H9 (cell line): ENCODE results near the gene LRRC7. TPM values are rescaled to one million over a fixed set of nuclear protein-coding genes. Genes with fewer than 3 reads are reported as not detected.
A peak's percentile ranks its signal among the peaks of the same experiment; 100 is the strongest.

Source experiments
- DNase-seq: peaks from one replicate; pipeline ENCODE4 v3.0.0-alpha.2; 2017
- H2AFZ ChIP-seq: one replicate; pipeline ENCODE4 v1.6.1; 2013; ENCODE audit warnings: mild to moderate bottlenecking, low read length, control low read depth, moderate library complexity
- H2AK5ac ChIP-seq: 2 replicates; pipeline ENCODE4 v1.6.1; 2013; ENCODE audit warnings: low read length, control low read depth, mixed read lengths; ENCODE audit not compliant: insufficient read length
- H2BK120ac ChIP-seq: one replicate; pipeline ENCODE4 v1.6.1; 2013; ENCODE audit warnings: low read depth, mild to moderate bottlenecking, low read length, control low read depth, inconsistent platforms; ENCODE audit not compliant: poor library complexity, severe bottlenecking
- H2BK12ac ChIP-seq: 2 replicates; pipeline ENCODE4 v1.6.1; 2013; ENCODE audit warnings: low read length, control low read depth, mixed read lengths, low read depth; ENCODE audit not compliant: insufficient read length
- H2BK15ac ChIP-seq: 2 replicates; pipeline ENCODE4 v1.6.1; 2013; ENCODE audit warnings: low read depth, low read length, control low read depth
- H2BK20ac ChIP-seq: one replicate; pipeline ENCODE4 v1.6.1; 2013; ENCODE audit warnings: low read depth, mild to moderate bottlenecking, low read length, control low read depth, inconsistent platforms; ENCODE audit not compliant: poor library complexity, severe bottlenecking
- H2BK5ac ChIP-seq: 2 replicates; pipeline ENCODE4 v1.6.1; 2013; ENCODE audit warnings: low read length, control low read depth, mixed read lengths; ENCODE audit not compliant: insufficient read length
- H3K14ac ChIP-seq: 2 replicates; pipeline ENCODE4 v1.6.1; 2013; ENCODE audit warnings: low read length, control low read depth; ENCODE audit not compliant: insufficient read depth
- H3K18ac ChIP-seq: 2 replicates; pipeline ENCODE4 v1.6.1; 2013; ENCODE audit warnings: low read depth, mild to moderate bottlenecking, mixed read lengths, low read length, control low read depth; ENCODE audit not compliant: insufficient read length
- H3K23ac ChIP-seq: 2 replicates; pipeline ENCODE4 v1.6.1; 2013; ENCODE audit warnings: low read length, control low read depth, mixed read lengths, low read depth; ENCODE audit not compliant: insufficient read length
- H3K23me2 ChIP-seq: 2 replicates; pipeline ENCODE4 v1.6.1; 2013; ENCODE audit warnings: low read depth, mild to moderate bottlenecking, mixed read lengths, low read length, control low read depth; ENCODE audit not compliant: insufficient read length, poor library complexity, severe bottlenecking
- H3K27ac ChIP-seq: 2 replicates; pipeline ENCODE4 v1.5.1; 2013; ENCODE audit warnings: low read length, control low read depth, mixed read lengths, low read depth; ENCODE audit not compliant: insufficient read length
- H3K27me3 ChIP-seq: 2 replicates; pipeline ENCODE4 v1.6.1; 2013; ENCODE audit warnings: low read length, control low read depth, inconsistent platforms; ENCODE audit not compliant: insufficient read depth
- H3K4ac ChIP-seq: 2 replicates; pipeline ENCODE4 v1.6.1; 2013; ENCODE audit warnings: low read depth, mild to moderate bottlenecking, control low read depth, inconsistent platforms, low read length, moderate library complexity
- H3K4me1 ChIP-seq: 2 replicates; pipeline ENCODE4 v1.6.1; 2013; ENCODE audit warnings: low read length, control low read depth, inconsistent platforms; ENCODE audit not compliant: insufficient read depth
- H3K4me2 ChIP-seq: 2 replicates; pipeline ENCODE4 v1.6.1; 2013; ENCODE audit warnings: low read length, control low read depth, mixed read lengths; ENCODE audit not compliant: insufficient read length, insufficient read depth
- H3K56ac ChIP-seq: 2 replicates; pipeline ENCODE4 v1.6.1; 2013; ENCODE audit warnings: low read depth, mild to moderate bottlenecking, mixed read lengths, low read length, control low read depth; ENCODE audit not compliant: insufficient read length
- H3K79me1 ChIP-seq: 2 replicates; pipeline ENCODE4 v1.6.1; 2013; ENCODE audit warnings: low read depth, mild to moderate bottlenecking, moderate library complexity, low read length, control low read depth, inconsistent platforms; ENCODE audit not compliant: insufficient read depth, poor library complexity, severe bottlenecking
- H3K79me2 ChIP-seq: 2 replicates; pipeline ENCODE4 v1.6.1; 2013; ENCODE audit warnings: low read length, control low read depth, inconsistent platforms; ENCODE audit not compliant: insufficient read depth
- H3K9ac ChIP-seq: 2 replicates; pipeline ENCODE4 v1.6.1; 2013; ENCODE audit warnings: low read length, control low read depth, mixed read lengths; ENCODE audit not compliant: insufficient read length; ENCODE audit errors: extremely low read depth
- H3K9me3 ChIP-seq: one replicate; pipeline ENCODE4 v1.6.1; 2013; ENCODE audit warnings: low read depth, low read length, inconsistent platforms; ENCODE audit not compliant: control insufficient read depth
- H3T11ph ChIP-seq: one replicate; pipeline ENCODE4 v1.6.1; 2013; ENCODE audit warnings: mild to moderate bottlenecking, low read length, control low read depth, inconsistent platforms
- H4K20me1 ChIP-seq: one replicate; pipeline ENCODE4 v1.6.1; 2013; ENCODE audit not compliant: control insufficient read depth, insufficient read length, insufficient read depth
- H4K5ac ChIP-seq: 2 replicates; pipeline ENCODE4 v1.6.1; 2013; ENCODE audit warnings: low read depth, mild to moderate bottlenecking, mixed read lengths, low read length, control low read depth; ENCODE audit not compliant: insufficient read length
- H4K8ac ChIP-seq: replicated peaks from 2 replicates; pipeline ENCODE4 v1.6.1; 2013; ENCODE audit warnings: low read length, control low read depth, mixed read lengths, low read depth; ENCODE audit not compliant: insufficient read length
- H4K91ac ChIP-seq: 2 replicates; pipeline ENCODE4 v1.6.1; 2013; ENCODE audit warnings: low read depth, mild to moderate bottlenecking, moderate library complexity, mixed read lengths, low read length, control low read depth; ENCODE audit not compliant: insufficient read length
- H3K27ac Mint-ChIP-seq, 3 experiments: 2 replicates in 2 of 3; 3 replicates in 1 of 3; pipeline ENCODE4 v1.8.0; 2020 to 2021; ENCODE audit warnings: mixed read lengths in 3 of 3, mild to moderate bottlenecking in 1 of 3, moderate library complexity in 1 of 3
- H3K27me3 Mint-ChIP-seq: 2 replicates; pipeline ENCODE4 v1.8.0; 2021; ENCODE audit warnings: low read depth, mild to moderate bottlenecking, moderate library complexity, mixed read lengths
- H3K36me3 Mint-ChIP-seq, 3 experiments: 2 replicates in 2 of 3; 3 replicates in 1 of 3; pipeline ENCODE4 v1.8.0; 2020 to 2021; ENCODE audit warnings: low read depth in 3 of 3, mixed read lengths in 3 of 3; ENCODE audit not compliant: insufficient read depth in 1 of 3
- H3K4me1 Mint-ChIP-seq, 2 experiments: 2 replicates each; pipeline ENCODE4 v1.8.0; 2020; ENCODE audit warnings: mixed read lengths in 2 of 2
- H3K4me3 Mint-ChIP-seq, 2 experiments: 2 replicates in 1 of 2; 3 replicates in 1 of 2; pipeline ENCODE4 v1.8.0; 2020 to 2021; ENCODE audit warnings: mild to moderate bottlenecking in 2 of 2, mixed read lengths in 2 of 2, moderate library complexity in 1 of 2
- H3K9me3 Mint-ChIP-seq, 2 experiments: 2 replicates in 1 of 2; 3 replicates in 1 of 2; pipeline ENCODE4 v1.8.0; 2020; ENCODE audit warnings: mild to moderate bottlenecking in 2 of 2, mixed read lengths in 2 of 2, moderate library complexity in 1 of 2
- WGBS: extraction: QIAGEN DNeasy Blood & Tissue Kit; methylation state at CpG from one replicate; pipeline ENCODE4 v1.1.7; 2013; ENCODE audit warnings: missing lambda C conversion rate, low lambda C conversion rate, mixed read lengths; ENCODE audit not compliant: insufficient read length; ENCODE audit errors: extremely low coverage; 5-methylcytosine and 5-hydroxymethylcytosine counted together
- total RNA-seq: library from RNA; stranded (reverse); gene quantifications from 2 replicates; pipeline ENCODE4 v1.2.1, GENCODE V29; 2021
- TF ChIP-seq, protein P1 (sequence below): fragments of 200-600 bp; sonication (generic); conservative IDR thresholded peaks from 3 replicates; pipeline ENCODE4 v1.8.0; 2021; ENCODE audit warnings: antibody characterized with exemption, mild to moderate bottlenecking

Gene LRRC7
- total RNA-seq, 1 experiment from 2014 or later, result not detected

- Histone ChIP-seq H3K18ac (no peak overlapping the region), H3K79me2 (no peaks in the 10 kb centered on the region), H3K27ac (no peak overlapping the region), H3K23ac (no peak overlapping the region), H4K20me1 (no peaks in the 10 kb centered on the region), H2BK12ac (no peak overlapping the region), H2BK5ac (no peak overlapping the region), H4K91ac (no peak overlapping the region), H3K14ac (no peak overlapping the region), H3K9me3 (no peaks in the 10 kb centered on the region), H3K23me2 (no peaks in the 10 kb centered on the region), H4K5ac (no peak overlapping the region), H3K4me1 (no peaks in the 10 kb centered on the region; the same call in 1 of the 2 replicates), H2AK5ac (no peak overlapping the region), H3K4ac (no peak overlapping the region), H2BK20ac (no peak overlapping the region), H3T11ph (no peak overlapping the region), H2BK15ac (no peak overlapping the region), H3K56ac (no peak overlapping the region), H3K27me3 (no peaks in the 10 kb centered on the region), H3K9ac (no peak overlapping the region), H3K79me1 (no peaks in the 10 kb centered on the region), H2BK120ac (no peak overlapping the region), H2AFZ (no peak overlapping the region), H3K4me2 (no peak overlapping the region), H4K8ac (no peak overlapping the region)
- no peak for DNase-seq
- Mint-ChIP-seq H3K27me3 (no peaks in the 10 kb centered on the region), H3K27ac (peak overlapping the region; percentile 11 to 93 (median 56); a peak in 5 of 7 replicates), H3K4me1 (peaks cover 21 to 27% of the 10 kb centered on the region in 2 experiments), H3K36me3 (no peaks in the 10 kb centered on the region), H3K4me3 (no peak overlapping the region), H3K9me3 (no peaks in the 10 kb centered on the region)
- no CpG with 5 or more reads among the region's 3 CpGs for WGBS
- TF ChIP-seq, protein P1, sequence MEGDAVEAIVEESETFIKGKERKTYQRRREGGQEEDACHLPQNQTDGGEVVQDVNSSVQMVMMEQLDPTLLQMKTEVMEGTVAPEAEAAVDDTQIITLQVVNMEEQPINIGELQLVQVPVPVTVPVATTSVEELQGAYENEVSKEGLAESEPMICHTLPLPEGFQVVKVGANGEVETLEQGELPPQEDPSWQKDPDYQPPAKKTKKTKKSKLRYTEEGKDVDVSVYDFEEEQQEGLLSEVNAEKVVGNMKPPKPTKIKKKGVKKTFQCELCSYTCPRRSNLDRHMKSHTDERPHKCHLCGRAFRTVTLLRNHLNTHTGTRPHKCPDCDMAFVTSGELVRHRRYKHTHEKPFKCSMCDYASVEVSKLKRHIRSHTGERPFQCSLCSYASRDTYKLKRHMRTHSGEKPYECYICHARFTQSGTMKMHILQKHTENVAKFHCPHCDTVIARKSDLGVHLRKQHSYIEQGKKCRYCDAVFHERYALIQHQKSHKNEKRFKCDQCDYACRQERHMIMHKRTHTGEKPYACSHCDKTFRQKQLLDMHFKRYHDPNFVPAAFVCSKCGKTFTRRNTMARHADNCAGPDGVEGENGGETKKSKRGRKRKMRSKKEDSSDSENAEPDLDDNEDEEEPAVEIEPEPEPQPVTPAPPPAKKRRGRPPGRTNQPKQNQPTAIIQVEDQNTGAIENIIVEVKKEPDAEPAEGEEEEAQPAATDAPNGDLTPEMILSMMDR, result no peak
These were observed 566.4 kb downstream of the LRRC7 start for GRCh38 chr1:70134148-70134547.
